ENCODE results near the gene HIC2. TPM values are rescaled to one million over a fixed set of nuclear protein-coding genes. Genes with fewer than 3 reads are reported as not detected.
A peak's percentile ranks its signal among the peaks of the same experiment; 100 is the strongest.
"Not testable (repeated sequence)": the region's sequence is repeated elsewhere in the genome, so short reads cannot be mapped to it uniquely, and the experiment has no call there.

The HIC2 gene
- total and polyA plus RNA-seq, 9 of the 15 experiments (the other 6 are each of a cell fraction or from before 2014, with no cell fraction given) = 1.7 to 117 (median 35.5) TPM

GRCh38 chr22:21441170-21441569, 24.0 kb downstream of the HIC2 start:
- intact Hi-C loops (cut with micrococcal nuclease); FAIRE-seq; H3K4me3 ChIP-seq; POLR2A ChIA-PET; H3K9me1 ChIP-seq (ENCODE audit: control insufficient read depth, insufficient read depth, low read length); ATAC-seq; DNase-seq (ENCODE audit: extremely low read depth in 1 of 4, low spot score in 3 of 4); H3K9ac ChIP-seq (ENCODE audit: insufficient read depth in 1 of 2, low read depth in 2 of 2, low read length in 2 of 2); H2AFZ ChIP-seq (ENCODE audit: low read depth, low read length); CTCF ChIA-PET (ENCODE audit: low intra/inter-chr PET ratio); BruUV-seq (replicated peaks); H3K9me3 ChIP-seq (replicated peaks; ENCODE audit: control insufficient read depth, insufficient read depth, low read depth, low read length); H3K27me3 ChIP-seq (ENCODE audit: control insufficient read depth in 2 of 2, insufficient read depth in 2 of 2, low read length in 2 of 2); H3K27ac ChIP-seq (ENCODE audit: extremely low read depth, low read depth, low read length); H3K4me2 ChIP-seq (ENCODE audit: insufficient read depth, low read length); in situ Hi-C loops (cut with MboI): not testable (repeated sequence)
- Histone ChIP-seq H3K4me1 (replicated peaks in 1 of 2; ENCODE audit: control insufficient read depth in 2 of 2, insufficient read depth in 2 of 2, low read length in 2 of 2) (peaks cover 4 to 42% of the 10 kb centered on the region in 2 experiments; a peak in 4 of 5 replicates), H3K79me2 (ENCODE audit: control insufficient read depth, insufficient read depth, low read length) (peaks cover 31% of the 10 kb centered on the region), H4K20me1 (replicated peaks; ENCODE audit: control insufficient read depth, insufficient read depth, low read length) (peaks cover 30% of the 10 kb centered on the region), H3K36me3 (ENCODE audit: control insufficient read depth, insufficient read depth, low read length) (peaks cover 37% of the 10 kb centered on the region; the same call in 2 of the 3 replicates)
- 0 out of 2 replicates have a peak, but pooled peaks have one; percentile 20 for TF ChIP-seq POLR2G (IDR thresholded peaks at IDR 0.05; ENCODE audit: low read depth, low read length)
- 96% methylated on average over 4 of the region's 6 CpGs for WGBS (ENCODE audit: insufficient coverage, low coverage, missing lambda C conversion rate)

- Histone ChIP-seq H3K36me3 (ENCODE audit: control insufficient read depth, insufficient read depth, low read length) (peaks cover 46% of the 10 kb centered on the region; the same call in 2 of the 3 replicates), H3K4me1 (replicated peaks in 1 of 2; ENCODE audit: control insufficient read depth in 2 of 2, insufficient read depth in 2 of 2, low read length in 2 of 2) (peaks cover 2 to 49% of the 10 kb centered on the region in 2 experiments; a peak in 4 of 5 replicates), H4K20me1 (replicated peaks; ENCODE audit: control insufficient read depth, insufficient read depth, low read length) (peaks cover 37% of the 10 kb centered on the region), H3K79me2 (ENCODE audit: control insufficient read depth, insufficient read depth, low read length) (peaks cover 34% of the 10 kb centered on the region)
- H3K4me2 ChIP-seq (ENCODE audit: insufficient read depth, low read length); DNase-seq (ENCODE audit: extremely low read depth in 1 of 4, low spot score in 3 of 4); H3K4me3 ChIP-seq; H3K9ac ChIP-seq (ENCODE audit: insufficient read depth in 1 of 2, low read depth in 2 of 2, low read length in 2 of 2); H3K9me3 ChIP-seq (replicated peaks; ENCODE audit: control insufficient read depth, insufficient read depth, low read depth, low read length); FAIRE-seq; H2AFZ ChIP-seq (ENCODE audit: low read depth, low read length); CTCF ChIA-PET (ENCODE audit: low intra/inter-chr PET ratio); in situ Hi-C loops (cut with MboI); intact Hi-C loops (cut with micrococcal nuclease); POLR2A ChIA-PET; H3K27ac ChIP-seq (ENCODE audit: extremely low read depth, low read depth, low read length); H3K9me1 ChIP-seq (ENCODE audit: control insufficient read depth, insufficient read depth, low read length); BruUV-seq (replicated peaks); H3K27me3 ChIP-seq (ENCODE audit: control insufficient read depth in 2 of 2, insufficient read depth in 2 of 2, low read length in 2 of 2): not testable (repeated sequence)
- WGBS (ENCODE audit: insufficient coverage, low coverage, missing lambda C conversion rate) = no CpG with 5 or more reads among the region's 9 CpGs
- peak; percentile 12 for ATAC-seq
Measured at GRCh38 chr22:21442123-21442522, 25.0 kb downstream of the HIC2 start.

Measured in K562 (cell line).